ENCODE results near the gene PHC3. TPM values are rescaled to one million over a fixed set of nuclear protein-coding genes. Genes with fewer than 3 reads are reported as not detected.
"Not testable (repeated sequence)": the region's sequence is repeated elsewhere in the genome, so short reads cannot be mapped to it uniquely, and the experiment has no call there.

PHC3 gene
- total RNA-seq, 1 donor from 2014 or later: 30.0 TPM

GRCh38 chr3:170196833-170197232, 15.3 kb upstream of the PHC3 start:
- no peak for DNase-seq (ENCODE audit: low read depth)

GRCh38 chr3:170195759-170196158, 14.2 kb upstream of the PHC3 start:
- DNase-seq (ENCODE audit: low read depth): not testable (repeated sequence)

GRCh38 chr3:170189398-170190256, 8.1 kb upstream of the PHC3 start:
- no peak for DNase-seq (ENCODE audit: low read depth)

- peak; percentile 31 for DNase-seq (ENCODE audit: low read depth)
Observed at GRCh38 chr3:170180079-170180907, 1.2 kb downstream of the PHC3 start.

- DNase-seq (ENCODE audit: low read depth): no peak
Observed at GRCh38 chr3:170179432-170179831, 2.1 kb downstream of the PHC3 start.

GRCh38 chr3:170178651-170179050, 2.9 kb downstream of the PHC3 start:
- DNase-seq (ENCODE audit: low read depth): no peak

- no peak for DNase-seq (ENCODE audit: low read depth)
Observed at GRCh38 chr3:170171563-170171962, 10.0 kb downstream of the PHC3 start.

- no peak for DNase-seq (ENCODE audit: low read depth)
Observed at GRCh38 chr3:170164717-170165116, 16.8 kb downstream of the PHC3 start.

GRCh38 chr3:170163956-170164645, 17.4 kb downstream of the PHC3 start:
- DNase-seq (ENCODE audit: low read depth): no peak

- DNase-seq (ENCODE audit: low read depth): no peak
Observed at GRCh38 chr3:170162630-170163029, 18.9 kb downstream of the PHC3 start.

- no peak for DNase-seq (ENCODE audit: low read depth)
Observed at GRCh38 chr3:170162052-170162451, 19.5 kb downstream of the PHC3 start.

- no peak for DNase-seq (ENCODE audit: low read depth)
Observed at GRCh38 chr3:170159933-170160332, 21.6 kb downstream of the PHC3 start.

GRCh38 chr3:170159459-170159858, 22.1 kb downstream of the PHC3 start:
- no peak for DNase-seq (ENCODE audit: low read depth)

- no peak for DNase-seq (ENCODE audit: low read depth)
Observed at GRCh38 chr3:170155604-170156003, 25.9 kb downstream of the PHC3 start.

- DNase-seq (ENCODE audit: low read depth): no peak
Observed at GRCh38 chr3:170154569-170155143, 26.9 kb downstream of the PHC3 start.

GRCh38 chr3:170154084-170154483, 27.4 kb downstream of the PHC3 start:
- peak; percentile 41 for DNase-seq (ENCODE audit: low read depth)

GRCh38 chr3:170151536-170151935, 30.0 kb downstream of the PHC3 start:
- DNase-seq (ENCODE audit: low read depth): no peak

GRCh38 chr3:170149016-170149415, 32.5 kb downstream of the PHC3 start:
- DNase-seq (ENCODE audit: low read depth): no peak

- DNase-seq (ENCODE audit: low read depth): no peak
Observed at GRCh38 chr3:170145278-170145677, 36.3 kb downstream of the PHC3 start.

GRCh38 chr3:170144437-170144843, 37.1 kb downstream of the PHC3 start:
- DNase-seq (ENCODE audit: low read depth): no peak

GRCh38 chr3:170142373-170142772, 39.2 kb downstream of the PHC3 start:
- DNase-seq (ENCODE audit: low read depth): no peak

Data from myocyte (in vitro differentiated cells).